ENCODE measurements around the gene RNF8.

RNF8 gene

DNA sequence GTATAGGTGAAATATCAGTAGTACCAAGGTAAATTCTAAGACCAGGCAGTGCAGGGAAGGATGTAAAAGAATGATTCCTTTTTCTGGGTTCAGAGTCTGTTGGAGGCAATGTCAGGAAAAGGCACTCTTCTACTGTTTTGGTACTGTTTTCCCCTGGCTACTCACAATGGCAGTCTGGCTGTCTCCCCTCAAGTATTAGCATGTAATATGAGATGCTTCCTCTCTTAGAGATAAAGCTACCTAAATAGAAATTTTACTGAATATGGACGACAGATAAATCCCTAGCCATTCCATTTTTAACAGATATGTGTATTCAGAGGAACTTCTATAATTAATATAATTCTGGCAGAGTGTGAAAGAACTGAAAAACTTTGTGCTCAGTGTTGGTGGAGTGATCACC lies 3.5 kb downstream of the RNF8 start:
- peaks cover 9% of the 10 kb centered on the region for H3K4me1 ChIP-seq (ENCODE audit: control insufficient read depth, insufficient read depth, low read length)
- H3K9me3 ChIP-seq (ENCODE audit: control insufficient read depth, low read length): no peaks in the 10 kb centered on the region
- no CpG with 5 or more reads among the region's 1 CpG for WGBS, 2 experiments
- H3K36me3 ChIP-seq (ENCODE audit: control insufficient read depth, insufficient read depth, low read length): peaks cover 9% of the 10 kb centered on the region
- peaks cover 6% of the 10 kb centered on the region for H3K27me3 ChIP-seq (ENCODE audit: control insufficient read depth, insufficient read depth, low read length, poor library complexity, severe bottlenecking)
- no peak overlapping the region for H3K27ac ChIP-seq (ENCODE audit: insufficient read depth, low read depth, low read length, poor library complexity, severe bottlenecking)
- H3K4me3 ChIP-seq (ENCODE audit: insufficient read depth, low read depth, low read length): no peak overlapping the region

GRCh38 chr6:37357860-37358259 lies 4.1 kb downstream of the RNF8 start:
- Histone ChIP-seq H3K9me3 (ENCODE audit: control insufficient read depth, low read length) (no peaks in the 10 kb centered on the region), H3K27me3 (ENCODE audit: control insufficient read depth, insufficient read depth, low read length, poor library complexity, severe bottlenecking) (peaks cover 6% of the 10 kb centered on the region), H3K4me3 (ENCODE audit: insufficient read depth, low read depth, low read length) (no peak overlapping the region), H3K4me1 (ENCODE audit: control insufficient read depth, insufficient read depth, low read length) (peaks cover 9% of the 10 kb centered on the region), H3K27ac (ENCODE audit: insufficient read depth, low read depth, low read length, poor library complexity, severe bottlenecking) (no peak overlapping the region), H3K36me3 (ENCODE audit: control insufficient read depth, insufficient read depth, low read length) (peaks cover 9% of the 10 kb centered on the region)
- 88 to 95% methylated on average over 2 of the region's 2 CpGs for WGBS, 2 experiments

DNA sequence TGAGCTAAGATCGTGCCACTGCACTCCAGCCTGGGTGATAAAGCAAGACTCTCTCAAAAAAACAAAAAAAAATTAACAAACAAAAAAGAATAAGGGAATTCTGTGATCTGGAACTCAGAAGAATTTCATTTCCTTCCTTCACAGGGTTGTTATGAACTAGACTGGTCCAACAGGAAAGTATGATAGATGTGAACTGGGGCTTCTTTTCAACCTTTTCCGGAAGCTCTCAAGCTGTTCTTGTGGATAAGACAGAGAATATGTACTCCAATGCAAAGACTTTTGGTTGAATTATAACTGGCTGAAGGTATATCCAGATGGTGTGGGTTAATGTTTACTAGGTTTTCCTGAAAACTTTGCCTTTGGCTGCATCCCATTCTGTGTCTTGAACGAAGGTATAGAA lies 5.3 kb downstream of the RNF8 start:
- Histone ChIP-seq H3K4me3 (ENCODE audit: insufficient read depth, low read depth, low read length) (no peak overlapping the region), H3K36me3 (ENCODE audit: control insufficient read depth, insufficient read depth, low read length) (peaks cover 9% of the 10 kb centered on the region), H3K9me3 (ENCODE audit: control insufficient read depth, low read length) (no peaks in the 10 kb centered on the region), H3K4me1 (ENCODE audit: control insufficient read depth, insufficient read depth, low read length) (peaks cover 9% of the 10 kb centered on the region), H3K27ac (ENCODE audit: insufficient read depth, low read depth, low read length, poor library complexity, severe bottlenecking) (no peak overlapping the region), H3K27me3 (ENCODE audit: control insufficient read depth, insufficient read depth, low read length, poor library complexity, severe bottlenecking) (no peaks in the 10 kb centered on the region)
- 95 to 97% methylated on average over 3 of the region's 3 CpGs for WGBS, 2 experiments

DNA sequence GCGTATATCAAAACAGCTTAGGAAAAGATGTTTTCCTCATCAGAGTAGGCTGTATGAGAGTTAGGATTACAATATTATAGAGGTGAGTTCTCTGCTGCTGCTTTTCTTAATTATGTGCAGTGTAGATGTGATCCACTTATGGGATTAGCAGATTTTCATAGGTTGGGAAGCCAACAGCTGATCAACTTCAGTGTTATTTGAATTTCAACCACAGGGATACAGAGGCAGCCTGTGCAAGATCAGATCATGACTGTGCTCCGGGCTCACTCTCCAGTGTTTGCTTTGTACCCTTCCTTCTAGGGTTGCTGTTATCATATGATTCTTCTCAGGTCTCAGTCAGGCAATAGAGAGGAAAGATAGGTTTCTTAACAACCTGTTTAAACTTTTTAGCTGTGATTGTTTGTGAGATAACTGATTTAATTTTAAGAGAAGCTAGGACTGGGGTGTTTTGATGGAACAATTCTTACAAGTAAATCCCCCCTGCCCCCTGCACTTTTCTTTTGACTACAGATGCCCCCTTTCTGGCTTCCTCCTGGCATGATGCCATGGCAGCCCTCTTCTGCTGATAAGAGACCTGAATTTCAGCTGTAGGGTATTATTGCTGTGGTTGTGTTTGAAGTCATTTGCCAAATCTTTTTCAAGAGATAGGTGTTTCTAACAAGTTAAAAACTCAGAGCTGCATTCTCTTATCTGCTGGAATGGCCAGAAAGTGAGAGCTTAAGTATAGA lies 8.5 kb downstream of the RNF8 start:
- 88 to 95% methylated on average over 2 of the region's 2 CpGs for WGBS, 2 experiments
- H3K9me3 ChIP-seq (ENCODE audit: control insufficient read depth, low read length): no peaks in the 10 kb centered on the region
- H3K4me1 ChIP-seq (ENCODE audit: control insufficient read depth, insufficient read depth, low read length): peaks cover 4% of the 10 kb centered on the region
- H3K27ac ChIP-seq (ENCODE audit: insufficient read depth, low read depth, low read length, poor library complexity, severe bottlenecking): no peak overlapping the region
- H3K4me3 ChIP-seq (ENCODE audit: insufficient read depth, low read depth, low read length): no peak overlapping the region
- H3K36me3 ChIP-seq (ENCODE audit: control insufficient read depth, insufficient read depth, low read length): peaks cover 9% of the 10 kb centered on the region
- no peaks in the 10 kb centered on the region for H3K27me3 ChIP-seq (ENCODE audit: control insufficient read depth, insufficient read depth, low read length, poor library complexity, severe bottlenecking)

DNA sequence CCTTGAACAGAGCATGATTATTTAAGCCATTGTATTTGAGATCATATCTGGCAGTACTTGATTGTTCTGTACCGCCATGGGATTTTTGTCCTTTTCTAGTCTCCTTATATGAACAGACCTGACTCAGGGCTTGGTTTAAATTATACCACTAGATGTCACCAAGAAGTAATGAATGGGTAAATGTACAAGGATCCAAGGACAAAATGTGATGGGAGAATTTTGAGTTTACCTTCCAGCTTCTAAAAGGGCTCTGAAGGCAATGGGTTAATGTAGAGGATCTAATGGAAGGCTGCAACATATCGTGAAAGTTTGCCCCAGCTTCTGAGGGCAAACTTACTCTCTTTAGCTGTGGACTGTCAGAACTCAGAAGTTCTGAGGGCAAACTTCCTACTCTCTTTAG lies 12.0 kb downstream of the RNF8 start:
- peaks cover 10% of the 10 kb centered on the region for H3K36me3 ChIP-seq (ENCODE audit: control insufficient read depth, insufficient read depth, low read length)
- no peak overlapping the region for H3K4me3 ChIP-seq (ENCODE audit: insufficient read depth, low read depth, low read length)
- 85 to 90% methylated on average over 2 of the region's 2 CpGs for WGBS, 2 experiments
- H3K27me3 ChIP-seq (ENCODE audit: control insufficient read depth, insufficient read depth, low read length, poor library complexity, severe bottlenecking): no peaks in the 10 kb centered on the region
- H3K4me1 ChIP-seq (ENCODE audit: control insufficient read depth, insufficient read depth, low read length): no peaks in the 10 kb centered on the region
- no peak overlapping the region for H3K27ac ChIP-seq (ENCODE audit: insufficient read depth, low read depth, low read length, poor library complexity, severe bottlenecking)
- no peaks in the 10 kb centered on the region for H3K9me3 ChIP-seq (ENCODE audit: control insufficient read depth, low read length)

GRCh38 chr6:37366910-37367309 lies 13.1 kb downstream of the RNF8 start:
- no peaks in the 10 kb centered on the region for H3K27me3 ChIP-seq (ENCODE audit: control insufficient read depth, insufficient read depth, low read length, poor library complexity, severe bottlenecking)
- no peak overlapping the region for H3K4me3 ChIP-seq (ENCODE audit: insufficient read depth, low read depth, low read length)
- WGBS, 2 experiments: 95% methylated on average over 3 of the region's 3 CpGs
- no peaks in the 10 kb centered on the region for H3K4me1 ChIP-seq (ENCODE audit: control insufficient read depth, insufficient read depth, low read length)
- H3K9me3 ChIP-seq (ENCODE audit: control insufficient read depth, low read length): no peaks in the 10 kb centered on the region
- H3K27ac ChIP-seq (ENCODE audit: insufficient read depth, low read depth, low read length, poor library complexity, severe bottlenecking): no peak overlapping the region
- peaks cover 8% of the 10 kb centered on the region for H3K36me3 ChIP-seq (ENCODE audit: control insufficient read depth, insufficient read depth, low read length)

- no peaks in the 10 kb centered on the region for H3K27me3 ChIP-seq (ENCODE audit: control insufficient read depth, insufficient read depth, low read length, poor library complexity, severe bottlenecking)
- H3K4me1 ChIP-seq (ENCODE audit: control insufficient read depth, insufficient read depth, low read length): no peaks in the 10 kb centered on the region
- H3K4me3 ChIP-seq (ENCODE audit: insufficient read depth, low read depth, low read length): no peak overlapping the region
- H3K36me3 ChIP-seq (ENCODE audit: control insufficient read depth, insufficient read depth, low read length): peaks cover 8% of the 10 kb centered on the region
- no peaks in the 10 kb centered on the region for H3K9me3 ChIP-seq (ENCODE audit: control insufficient read depth, low read length)
- 91 to 95% methylated on average over 1 of the region's 1 CpG for WGBS, 2 experiments
- H3K27ac ChIP-seq (ENCODE audit: insufficient read depth, low read depth, low read length, poor library complexity, severe bottlenecking): no peak overlapping the region
These were observed 15.2 kb downstream of the RNF8 start for GRCh38 chr6:37368961-37369320.

DNA sequence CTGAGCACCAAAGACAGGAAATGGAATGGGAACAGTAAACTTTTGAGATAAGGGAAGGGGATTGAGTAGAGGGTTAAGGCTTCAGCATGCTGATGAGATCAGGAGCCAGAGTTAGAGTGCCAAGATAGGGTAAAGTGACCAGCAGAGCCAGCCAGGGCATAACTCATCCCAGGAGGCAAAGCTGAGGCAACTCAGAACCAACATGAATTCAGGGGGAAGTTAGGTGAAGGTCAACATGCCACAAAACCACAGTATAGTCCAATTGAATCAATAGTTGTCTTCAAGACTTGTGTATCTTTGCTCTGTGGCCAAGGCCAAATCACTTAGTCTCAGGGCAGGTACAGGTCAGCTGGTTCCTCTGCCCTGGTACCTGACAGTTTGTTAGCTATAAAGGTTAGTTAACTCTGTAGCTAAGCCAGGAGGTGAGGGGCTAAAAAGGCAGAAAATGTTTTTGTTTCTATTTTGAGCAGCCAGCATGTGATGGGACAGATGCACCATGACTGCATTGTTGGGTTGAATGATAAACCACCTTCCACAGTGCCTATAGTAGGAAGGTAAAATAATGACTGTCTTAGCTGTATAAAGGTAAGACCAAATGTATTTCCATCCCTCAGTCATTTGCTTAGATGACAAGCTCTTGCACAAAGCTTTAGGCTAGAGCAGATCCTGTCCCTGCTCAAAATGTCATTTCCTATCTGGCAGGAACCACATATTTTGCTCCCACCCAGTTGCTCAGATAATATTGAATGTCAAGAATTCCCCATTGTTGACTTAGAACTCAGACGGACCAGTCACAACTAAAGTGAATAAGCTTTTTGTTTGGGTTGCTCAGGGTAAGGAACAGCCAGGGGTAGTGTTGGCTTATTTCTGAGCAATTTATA lies 15.8 kb downstream of the RNF8 start:
- H3K9me3 ChIP-seq (ENCODE audit: control insufficient read depth, low read length): no peaks in the 10 kb centered on the region
- no peak overlapping the region for H3K27ac ChIP-seq (ENCODE audit: insufficient read depth, low read depth, low read length, poor library complexity, severe bottlenecking)
- peaks cover 8% of the 10 kb centered on the region for H3K36me3 ChIP-seq (ENCODE audit: control insufficient read depth, insufficient read depth, low read length)
- H3K4me1 ChIP-seq (ENCODE audit: control insufficient read depth, insufficient read depth, low read length): no peaks in the 10 kb centered on the region
- H3K4me3 ChIP-seq (ENCODE audit: insufficient read depth, low read depth, low read length): no peak overlapping the region
- H3K27me3 ChIP-seq (ENCODE audit: control insufficient read depth, insufficient read depth, low read length, poor library complexity, severe bottlenecking): no peaks in the 10 kb centered on the region
- WGBS, 2 experiments: 88 to 94% methylated on average over 1 of the region's 1 CpG

- Histone ChIP-seq H3K9me3 (ENCODE audit: control insufficient read depth, low read length) (no peaks in the 10 kb centered on the region), H3K36me3 (ENCODE audit: control insufficient read depth, insufficient read depth, low read length) (peaks cover 8% of the 10 kb centered on the region), H3K27me3 (ENCODE audit: control insufficient read depth, insufficient read depth, low read length, poor library complexity, severe bottlenecking) (no peaks in the 10 kb centered on the region), H3K4me1 (ENCODE audit: control insufficient read depth, insufficient read depth, low read length) (no peaks in the 10 kb centered on the region), H3K27ac (ENCODE audit: insufficient read depth, low read depth, low read length, poor library complexity, severe bottlenecking) (no peak overlapping the region), H3K4me3 (ENCODE audit: insufficient read depth, low read depth, low read length) (no peak overlapping the region)
- WGBS, 2 experiments: 90 to 92% methylated on average over 4 of the region's 4 CpGs
These were observed 17.6 kb downstream of the RNF8 start for GRCh38 chr6:37371154-37372083.

DNA sequence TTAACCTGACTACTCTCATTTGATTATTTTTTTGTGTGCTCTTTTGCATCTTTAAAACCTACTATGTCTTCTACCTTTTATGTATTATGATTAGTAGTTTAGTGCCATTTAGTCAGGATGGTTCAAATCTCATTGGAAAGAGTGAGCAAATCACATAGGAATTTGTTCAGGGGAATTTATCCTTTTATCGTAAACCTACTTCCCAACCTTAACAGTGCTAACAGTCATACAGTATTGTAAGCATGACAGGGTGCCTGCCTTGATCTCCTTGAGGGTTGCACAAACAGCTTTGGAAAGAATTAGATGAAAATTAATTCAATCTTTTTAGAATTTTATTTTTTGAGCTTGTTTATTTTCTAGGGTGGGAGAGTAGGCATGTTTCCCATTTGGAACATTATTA lies 18.3 kb downstream of the RNF8 start:
- H3K36me3 ChIP-seq (ENCODE audit: control insufficient read depth, insufficient read depth, low read length): peaks cover 13% of the 10 kb centered on the region

More for the DNA sequence above, 18.3 kb downstream of the RNF8 start:
- no peaks in the 10 kb centered on the region for H3K4me1 ChIP-seq (ENCODE audit: control insufficient read depth, insufficient read depth, low read length)
- H3K9me3 ChIP-seq (ENCODE audit: control insufficient read depth, low read length): no peaks in the 10 kb centered on the region
- WGBS, 2 experiments: 91 to 100% methylated on average over 1 of the region's 1 CpG
- no peak overlapping the region for H3K27ac ChIP-seq (ENCODE audit: insufficient read depth, low read depth, low read length, poor library complexity, severe bottlenecking)
- no peaks in the 10 kb centered on the region for H3K27me3 ChIP-seq (ENCODE audit: control insufficient read depth, insufficient read depth, low read length, poor library complexity, severe bottlenecking)
- H3K4me3 ChIP-seq (ENCODE audit: insufficient read depth, low read depth, low read length): no peak overlapping the region
